HepG2 (cell line): Measurements from ENCODE around the gene CDC14B.

Source experiments
- AFF4 ChIP-seq: sonication (generic); formaldehyde crosslinking; IDR thresholded peaks from 2 replicates; pipeline ENCODE4 v1.4.0; 2020; ENCODE audit warnings: missing genetic modification reagents
- BHLHE40 ChIP-seq: IDR thresholded peaks from 2 replicates; pipeline ENCODE4 v1.6.1; 2011; ENCODE audit warnings: low read length, improper control_type of control experiment
- CREB1 ChIP-seq, 2 experiments: fragments of 450-650 bp in 1 of 2; IDR thresholded peaks; 2 replicates each; pipeline ENCODE4 v1.6.1; 2016 to 2017; ENCODE audit warnings: control low read depth in 1 of 2, mild to moderate bottlenecking in 1 of 2, missing compliant biosample characterization in 1 of 2, missing genetic modification characterization in 1 of 2
- HOXA9 ChIP-seq: sonication (generic); formaldehyde crosslinking; IDR thresholded peaks from 2 replicates; pipeline ENCODE4 v1.8.1; 2022; ENCODE audit warnings: missing genetic modification reagents, mild to moderate bottlenecking, moderate library complexity, borderline replicate concordance
- KLF16 ChIP-seq, 2 experiments: sonication (generic) in 1 of 2; formaldehyde crosslinking in 1 of 2; IDR thresholded peaks; 2 replicates each; pipeline versions ENCODE4 v1.6.1 to v1.8.0; 2016 to 2023; ENCODE audit warnings: missing genetic modification reagents in 2 of 2, missing compliant biosample characterization in 1 of 2
- NAIF1 ChIP-seq: sonication (generic); formaldehyde crosslinking; IDR thresholded peaks from 2 replicates; pipeline ENCODE4 v1.5.0; 2020; ENCODE audit warnings: mild to moderate bottlenecking, missing genetic modification reagents, borderline replicate concordance
- NCOA5 ChIP-seq: sonication (generic); formaldehyde crosslinking; IDR thresholded peaks from 2 replicates; pipeline ENCODE4 v1.4.0; 2020; ENCODE audit warnings: missing genetic modification reagents
- U2AF2 ChIP-seq: fragments of 200-400 bp; formaldehyde crosslinking; IDR thresholded peaks from 2 replicates; pipeline ENCODE4 v1.6.1; 2017; ENCODE audit warnings: low read depth, mild to moderate bottlenecking, low read length
- ZFP37 ChIP-seq: sonication (generic); formaldehyde crosslinking; IDR thresholded peaks from 2 replicates; pipeline ENCODE4 v1.4.0; 2020; ENCODE audit warnings: missing genetic modification reagents, borderline replicate concordance
- ZNF792 ChIP-seq: IDR thresholded peaks from 2 replicates; pipeline ENCODE4 v1.6.1; 2016
- ZNF816 ChIP-seq: sonication (generic); formaldehyde crosslinking; IDR thresholded peaks from 2 replicates; pipeline ENCODE4 v1.8.0; 2022; ENCODE audit warnings: missing genetic modification reagents, mild to moderate bottlenecking, borderline replicate concordance
- TF ChIP-seq, protein P1 (sequence below): sonication (generic); formaldehyde crosslinking; IDR thresholded peaks from 2 replicates; pipeline ENCODE4 v1.9.0; 2021; ENCODE audit warnings: missing genetic modification reagents, borderline replicate concordance
- TF ChIP-seq, protein P2 (sequence below): sonication (generic); formaldehyde crosslinking; IDR thresholded peaks from 2 replicates; pipeline ENCODE4 v1.5.0; 2020; ENCODE audit warnings: mild to moderate bottlenecking, missing genetic modification reagents, moderate library complexity

DNA sequence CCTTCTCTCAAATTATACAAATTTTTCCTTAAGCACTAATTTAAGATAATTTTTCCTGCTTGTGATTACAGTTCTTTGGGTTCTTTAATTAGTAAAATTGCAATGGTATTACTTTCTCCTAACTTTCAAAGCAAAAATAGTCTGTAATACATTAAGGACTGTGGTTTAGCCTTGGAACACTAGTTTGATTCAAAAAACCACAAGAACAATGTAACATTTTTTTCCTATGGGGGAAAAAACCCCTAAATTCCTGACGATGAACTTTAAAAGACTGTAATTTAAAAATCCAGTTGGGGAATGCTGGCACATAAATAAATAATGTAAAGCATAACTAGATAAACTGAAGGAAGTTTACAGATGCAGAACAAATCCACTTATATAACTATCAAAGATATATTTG lies 65.3 kb downstream of the CDC14B start:
- TF ChIP-seq ZNF816, result no peak
- TF ChIP-seq NCOA5 (CRISPR knock-in tag), result no peak
- no peak for TF ChIP-seq KLF16 (CRISPR knock-in tag; IDR thresholded peaks at IDR 0.05)
- no peak for TF ChIP-seq NAIF1 (CRISPR knock-in tag)
- TF ChIP-seq ZFP37 (CRISPR knock-in tag), result no peak
- TF ChIP-seq U2AF2, result no peak
- TF ChIP-seq, protein P1, sequence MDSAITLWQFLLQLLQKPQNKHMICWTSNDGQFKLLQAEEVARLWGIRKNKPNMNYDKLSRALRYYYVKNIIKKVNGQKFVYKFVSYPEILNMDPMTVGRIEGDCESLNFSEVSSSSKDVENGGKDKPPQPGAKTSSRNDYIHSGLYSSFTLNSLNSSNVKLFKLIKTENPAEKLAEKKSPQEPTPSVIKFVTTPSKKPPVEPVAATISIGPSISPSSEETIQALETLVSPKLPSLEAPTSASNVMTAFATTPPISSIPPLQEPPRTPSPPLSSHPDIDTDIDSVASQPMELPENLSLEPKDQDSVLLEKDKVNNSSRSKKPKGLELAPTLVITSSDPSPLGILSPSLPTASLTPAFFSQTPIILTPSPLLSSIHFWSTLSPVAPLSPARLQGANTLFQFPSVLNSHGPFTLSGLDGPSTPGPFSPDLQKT (CRISPR knock-in tag), result no peak
- TF ChIP-seq, protein P2, sequence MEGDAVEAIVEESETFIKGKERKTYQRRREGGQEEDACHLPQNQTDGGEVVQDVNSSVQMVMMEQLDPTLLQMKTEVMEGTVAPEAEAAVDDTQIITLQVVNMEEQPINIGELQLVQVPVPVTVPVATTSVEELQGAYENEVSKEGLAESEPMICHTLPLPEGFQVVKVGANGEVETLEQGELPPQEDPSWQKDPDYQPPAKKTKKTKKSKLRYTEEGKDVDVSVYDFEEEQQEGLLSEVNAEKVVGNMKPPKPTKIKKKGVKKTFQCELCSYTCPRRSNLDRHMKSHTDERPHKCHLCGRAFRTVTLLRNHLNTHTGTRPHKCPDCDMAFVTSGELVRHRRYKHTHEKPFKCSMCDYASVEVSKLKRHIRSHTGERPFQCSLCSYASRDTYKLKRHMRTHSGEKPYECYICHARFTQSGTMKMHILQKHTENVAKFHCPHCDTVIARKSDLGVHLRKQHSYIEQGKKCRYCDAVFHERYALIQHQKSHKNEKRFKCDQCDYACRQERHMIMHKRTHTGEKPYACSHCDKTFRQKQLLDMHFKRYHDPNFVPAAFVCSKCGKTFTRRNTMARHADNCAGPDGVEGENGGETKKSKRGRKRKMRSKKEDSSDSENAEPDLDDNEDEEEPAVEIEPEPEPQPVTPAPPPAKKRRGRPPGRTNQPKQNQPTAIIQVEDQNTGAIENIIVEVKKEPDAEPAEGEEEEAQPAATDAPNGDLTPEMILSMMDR (CRISPR knock-in tag), result no peak
- no peak for TF ChIP-seq CREB1 (IDR thresholded peaks at IDR 0.05)
- no peak for TF ChIP-seq CREB1 (CRISPR knock-in tag; IDR thresholded peaks at IDR 0.05)
- no peak for TF ChIP-seq ZNF792 (CRISPR knock-in tag)
- no peak for TF ChIP-seq HOXA9 (CRISPR knock-in tag)
- TF ChIP-seq BHLHE40, result no peak
- no peak for TF ChIP-seq AFF4 (CRISPR knock-in tag)
